MCF 10A (cell line): ENCODE results near the gene HIF1A. TPM values are rescaled to one million over a fixed set of nuclear protein-coding genes. Genes with fewer than 3 reads are reported as not detected.
A peak's percentile ranks its signal among the peaks of the same experiment; 100 is the strongest.

Source experiments
- BruUV-seq: library from RNA; stranded (reverse); fragments of 400-500 nt; replicated peaks from 2 replicates; lab custom pipeline; 2021; lab: Mats Ljungman, UMichigan
- CTCF ChIA-PET: fragments of 300-600 bp; sonication (Branson Sonifier 250); formaldehyde crosslinking; extraction: SDS; loops from one replicate; lab custom pipeline; 2021; ENCODE audit warnings: antibody characterized with exemption, inconsistent platforms; lab: Yijun Ruan, JAX
- POLR2A ChIA-PET: fragments of 300-600, 350-650 bp; sonication (Branson Sonifier 250); formaldehyde crosslinking; extraction: SDS; loops from one replicate; lab custom pipeline; 2020; ENCODE audit warnings: antibody characterized with exemption, inconsistent platforms; lab: Yijun Ruan, JAX
- DNase-seq: peaks from one replicate; pipeline ENCODE4 v3.0.0-alpha.2; 2018; ENCODE audit not compliant: unreplicated experiment
- H3K27ac Mint-ChIP-seq: one replicate; pipeline ENCODE4 v1.8.0; 2022; ENCODE audit warnings: mild to moderate bottlenecking, low read depth, mixed read lengths; ENCODE audit not compliant: unreplicated experiment
- H3K27me3 Mint-ChIP-seq: one replicate; pipeline ENCODE4 v1.8.0; 2022; ENCODE audit warnings: mixed read lengths; ENCODE audit not compliant: insufficient read depth, unreplicated experiment
- H3K36me3 Mint-ChIP-seq: one replicate; pipeline ENCODE4 v1.8.0; 2022; ENCODE audit warnings: mild to moderate bottlenecking, moderate library complexity, mixed read lengths; ENCODE audit not compliant: insufficient read depth, unreplicated experiment
- H3K4me1 Mint-ChIP-seq: one replicate; pipeline ENCODE4 v1.8.0; 2022; ENCODE audit warnings: mixed read lengths; ENCODE audit not compliant: insufficient read depth, unreplicated experiment
- H3K4me3 Mint-ChIP-seq: one replicate; pipeline ENCODE4 v1.8.0; 2022; ENCODE audit warnings: mild to moderate bottlenecking, moderate library complexity, mixed read lengths; ENCODE audit not compliant: unreplicated experiment
- H3K9me3 Mint-ChIP-seq: one replicate; pipeline ENCODE4 v1.8.0; 2022; ENCODE audit warnings: mixed read lengths; ENCODE audit not compliant: unreplicated experiment
- intact Hi-C: fragments of 100-400 bp; cut with micrococcal nuclease; formaldehyde crosslinking; loops from 2 replicates; pipeline ENCODE4 v1.14.1; 2022
- total RNA-seq: library from RNA; stranded (reverse); gene quantifications from 2 replicates; pipeline ENCODE4 v1.2.3, GENCODE V29; 2022
- TF ChIP-seq, protein P1 (sequence below): fragments of 200-600 bp; IDR thresholded peaks from one replicate; pipeline ENCODE4 v1.8.0; 2022; ENCODE audit warnings: antibody characterized with exemption, mild to moderate bottlenecking; ENCODE audit not compliant: unreplicated experiment

HIF1A gene
- total RNA-seq, 1 experiment from 2014 or later = 193 TPM

GRCh38 chr14:61690982-61691381 lies 4.3 kb upstream of the HIF1A start:
- peaks cover 5% of the 10 kb centered on the region for H3K4me1 Mint-ChIP-seq
- H3K36me3 Mint-ChIP-seq = no peaks in the 10 kb centered on the region
- H3K27ac Mint-ChIP-seq = no peak overlapping the region
- intact Hi-C loops = no loop called here
- ChIA-PET POLR2A (interaction anchor here (1.1 to 2.3 kb wide), 4 partner anchors 9 to 167 kb away, joined by 3 to 8 read pairs (median 4); no protein-coding TSS in a partner anchor), CTCF (interaction anchor here (0.8 to 1.1 kb wide), 2 partner anchors 15 to 147 kb away, joined by 3 to 5 read pairs; no protein-coding TSS in a partner anchor)
- TF ChIP-seq, protein P1, sequence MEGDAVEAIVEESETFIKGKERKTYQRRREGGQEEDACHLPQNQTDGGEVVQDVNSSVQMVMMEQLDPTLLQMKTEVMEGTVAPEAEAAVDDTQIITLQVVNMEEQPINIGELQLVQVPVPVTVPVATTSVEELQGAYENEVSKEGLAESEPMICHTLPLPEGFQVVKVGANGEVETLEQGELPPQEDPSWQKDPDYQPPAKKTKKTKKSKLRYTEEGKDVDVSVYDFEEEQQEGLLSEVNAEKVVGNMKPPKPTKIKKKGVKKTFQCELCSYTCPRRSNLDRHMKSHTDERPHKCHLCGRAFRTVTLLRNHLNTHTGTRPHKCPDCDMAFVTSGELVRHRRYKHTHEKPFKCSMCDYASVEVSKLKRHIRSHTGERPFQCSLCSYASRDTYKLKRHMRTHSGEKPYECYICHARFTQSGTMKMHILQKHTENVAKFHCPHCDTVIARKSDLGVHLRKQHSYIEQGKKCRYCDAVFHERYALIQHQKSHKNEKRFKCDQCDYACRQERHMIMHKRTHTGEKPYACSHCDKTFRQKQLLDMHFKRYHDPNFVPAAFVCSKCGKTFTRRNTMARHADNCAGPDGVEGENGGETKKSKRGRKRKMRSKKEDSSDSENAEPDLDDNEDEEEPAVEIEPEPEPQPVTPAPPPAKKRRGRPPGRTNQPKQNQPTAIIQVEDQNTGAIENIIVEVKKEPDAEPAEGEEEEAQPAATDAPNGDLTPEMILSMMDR = no peak
- no peaks in the 10 kb centered on the region for H3K9me3 Mint-ChIP-seq
- no TSS peak for BruUV-seq
- no peak for DNase-seq
- no peak overlapping the region for H3K4me3 Mint-ChIP-seq
- no peaks in the 10 kb centered on the region for H3K27me3 Mint-ChIP-seq

- no peaks in the 10 kb centered on the region for H3K9me3 Mint-ChIP-seq
- peaks cover 5% of the 10 kb centered on the region for H3K4me1 Mint-ChIP-seq
- intact Hi-C loops = no loop called here
- no peak overlapping the region for H3K4me3 Mint-ChIP-seq
- POLR2A ChIA-PET = interaction anchor here (1.2 to 2.3 kb wide), 2 partner anchors 9 to 31 kb away, joined by 3 to 8 read pairs; no protein-coding TSS in a partner anchor
- CTCF ChIA-PET = interaction anchor here (0.7 to 1.1 kb wide), 4 partner anchors 16 to 146 kb away, joined by 3 to 5 read pairs (median 4); no protein-coding TSS in a partner anchor
- no TSS peak for BruUV-seq
- H3K27ac Mint-ChIP-seq = no peak overlapping the region
- H3K27me3 Mint-ChIP-seq = no peaks in the 10 kb centered on the region
- TF ChIP-seq, protein P1 = no peak
- no peaks in the 10 kb centered on the region for H3K36me3 Mint-ChIP-seq
- DNase-seq = no peak
Observed at GRCh38 chr14:61691495-61691894, 3.8 kb upstream of the HIF1A start.

GRCh38 chr14:61694039-61694438 lies 1.3 kb upstream of the HIF1A start:
- no TSS peak for BruUV-seq
- H3K9me3 Mint-ChIP-seq = no peaks in the 10 kb centered on the region
- H3K27me3 Mint-ChIP-seq = no peaks in the 10 kb centered on the region
- intact Hi-C loops = loop anchor here (2.0 kb wide), 2 partner anchors 131 to 223 kb away; no protein-coding TSS in a partner anchor
- no peak overlapping the region for H3K27ac Mint-ChIP-seq
- TF ChIP-seq, protein P1 = no peak
- DNase-seq = no peak
- peak overlapping the region; percentile 95 for H3K4me3 Mint-ChIP-seq
- peaks cover 16% of the 10 kb centered on the region for H3K4me1 Mint-ChIP-seq
- CTCF ChIA-PET = interaction anchor here (0.7 to 2.2 kb wide), 5 partner anchors 32 to 169 kb away, joined by 3 to 6 read pairs (median 4); no protein-coding TSS in a partner anchor
- POLR2A ChIA-PET = interaction anchor here (0.7 to 4.6 kb wide), 21 partner anchors 12 to 224 kb away, joined by 3 to 48 read pairs (median 7); partner anchors contain the start of gene SNAPC1
- no peaks in the 10 kb centered on the region for H3K36me3 Mint-ChIP-seq

GRCh38 chr14:61695695-61696527 lies 598 bp downstream of the HIF1A start:
- H3K27ac Mint-ChIP-seq = peak overlapping the region; percentile 90
- H3K36me3 Mint-ChIP-seq = peaks cover 5% of the 10 kb centered on the region
- ChIA-PET CTCF (interaction anchor here (0.7 to 1.7 kb wide), 6 partner anchors 36 to 226 kb away, joined by 3 to 6 read pairs (median 4); no protein-coding TSS in a partner anchor), POLR2A (interaction anchor here (0.5 to 4.6 kb wide), 47 partner anchors 9 to 235 kb away, joined by 3 to 48 read pairs (median 5); partner anchors contain the start of gene SNAPC1)
- no TSS peak for BruUV-seq
- peak overlapping the region; percentile 95 for H3K4me3 Mint-ChIP-seq
- intact Hi-C loops = loop anchor here (1.0 to 5.0 kb wide), 5 partner anchors 54 to 225 kb away; no protein-coding TSS in a partner anchor
- H3K4me1 Mint-ChIP-seq = peaks cover 32% of the 10 kb centered on the region
- H3K9me3 Mint-ChIP-seq = no peaks in the 10 kb centered on the region
- H3K27me3 Mint-ChIP-seq = no peaks in the 10 kb centered on the region
- TF ChIP-seq, protein P1 = no peak
- DNase-seq = peak; percentile 66
